Kidney epithelial cell (primary cell): ENCODE data around the gene BCAM. TPM values are rescaled to one million over a fixed set of nuclear protein-coding genes. Genes with fewer than 3 reads are reported as not detected.
"Not testable (repeated sequence)": the region's sequence is repeated elsewhere in the genome, so short reads cannot be mapped to it uniquely, and the experiment has no call there.

Source experiments
- DNase-seq: peaks from one replicate; pipeline ENCODE4 v3.0.0-alpha.2; 2010; ENCODE audit warnings: low read depth
- H3K27me3 ChIP-seq: 2 replicates; pipeline ENCODE4 v1.6.0; 2011; ENCODE audit warnings: low read length; ENCODE audit not compliant: control insufficient read depth, insufficient read depth
- H3K36me3 ChIP-seq: 2 replicates; pipeline ENCODE4 v1.5.1; 2011; ENCODE audit warnings: low read length; ENCODE audit not compliant: control insufficient read depth, insufficient read depth
- H3K4me3 ChIP-seq: 2 replicates; pipeline ENCODE4 v1.5.1; 2011; ENCODE audit warnings: low read depth, mild to moderate bottlenecking, control low read depth, low read length
- total RNA-seq: library from RNA; depleted of rRNA; stranded (reverse); fragments of >200 nt; gene quantifications from 2 replicates; pipeline ENCODE4 v1.2.3, GENCODE V29; 2015
- TF ChIP-seq, protein P1 (sequence below): IDR thresholded peaks from 2 replicates; pipeline ENCODE4 v1.5.1; 2011; ENCODE audit warnings: mild to moderate bottlenecking, moderate library complexity, low read length, control low read depth, inconsistent platforms; ENCODE audit not compliant: insufficient read depth, poor library complexity, severe bottlenecking

The BCAM gene
- total RNA-seq, 1 donor from 2014 or later: 27.6 TPM

DNA sequence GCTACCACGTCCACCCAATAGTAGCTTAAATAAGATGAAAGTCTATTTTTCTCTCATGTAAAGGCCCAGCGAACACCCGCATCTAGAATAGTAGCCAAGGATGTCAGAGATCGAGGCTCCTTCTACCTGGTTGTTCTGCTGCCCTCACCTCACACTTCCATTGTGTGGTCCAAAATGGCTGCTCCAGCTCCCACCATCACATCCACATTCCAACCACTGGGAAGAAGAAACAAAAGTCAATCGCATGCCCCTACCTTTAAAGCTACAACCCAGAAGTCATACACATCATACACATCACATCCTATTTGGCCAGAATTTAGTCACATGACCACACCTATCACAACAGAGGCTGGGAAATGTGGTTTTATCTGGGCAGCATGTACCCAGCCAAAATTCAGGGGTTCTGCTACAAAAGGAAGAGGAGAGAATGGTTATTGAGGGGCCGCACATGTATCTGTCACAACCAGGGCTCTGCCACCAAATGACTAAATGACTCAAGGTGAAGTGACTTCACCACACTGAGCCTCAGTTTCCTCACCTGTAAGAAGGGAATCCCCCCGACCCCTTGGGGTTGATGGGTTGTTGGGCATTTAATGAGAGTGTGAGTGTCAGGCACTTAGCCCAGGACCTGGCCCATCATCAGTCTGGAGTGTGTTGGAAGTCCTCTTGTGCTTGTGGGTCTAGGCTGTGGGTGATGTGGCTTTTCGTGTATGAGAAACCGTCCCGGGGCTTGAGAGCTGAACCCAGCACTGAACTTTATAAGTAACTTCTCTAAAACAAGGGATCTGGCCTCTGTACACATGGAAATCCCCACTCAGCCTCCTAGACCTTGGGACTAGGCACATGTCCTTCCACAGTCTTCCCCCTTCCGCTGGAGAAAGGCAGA is 41.4 kb upstream of the BCAM start:
- TF ChIP-seq, protein P1, sequence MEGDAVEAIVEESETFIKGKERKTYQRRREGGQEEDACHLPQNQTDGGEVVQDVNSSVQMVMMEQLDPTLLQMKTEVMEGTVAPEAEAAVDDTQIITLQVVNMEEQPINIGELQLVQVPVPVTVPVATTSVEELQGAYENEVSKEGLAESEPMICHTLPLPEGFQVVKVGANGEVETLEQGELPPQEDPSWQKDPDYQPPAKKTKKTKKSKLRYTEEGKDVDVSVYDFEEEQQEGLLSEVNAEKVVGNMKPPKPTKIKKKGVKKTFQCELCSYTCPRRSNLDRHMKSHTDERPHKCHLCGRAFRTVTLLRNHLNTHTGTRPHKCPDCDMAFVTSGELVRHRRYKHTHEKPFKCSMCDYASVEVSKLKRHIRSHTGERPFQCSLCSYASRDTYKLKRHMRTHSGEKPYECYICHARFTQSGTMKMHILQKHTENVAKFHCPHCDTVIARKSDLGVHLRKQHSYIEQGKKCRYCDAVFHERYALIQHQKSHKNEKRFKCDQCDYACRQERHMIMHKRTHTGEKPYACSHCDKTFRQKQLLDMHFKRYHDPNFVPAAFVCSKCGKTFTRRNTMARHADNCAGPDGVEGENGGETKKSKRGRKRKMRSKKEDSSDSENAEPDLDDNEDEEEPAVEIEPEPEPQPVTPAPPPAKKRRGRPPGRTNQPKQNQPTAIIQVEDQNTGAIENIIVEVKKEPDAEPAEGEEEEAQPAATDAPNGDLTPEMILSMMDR: no peak
- Histone ChIP-seq H3K27me3 (no peaks in the 10 kb centered on the region), H3K4me3 (no peak overlapping the region), H3K36me3 (no peaks in the 10 kb centered on the region)
- no peak for DNase-seq

DNA sequence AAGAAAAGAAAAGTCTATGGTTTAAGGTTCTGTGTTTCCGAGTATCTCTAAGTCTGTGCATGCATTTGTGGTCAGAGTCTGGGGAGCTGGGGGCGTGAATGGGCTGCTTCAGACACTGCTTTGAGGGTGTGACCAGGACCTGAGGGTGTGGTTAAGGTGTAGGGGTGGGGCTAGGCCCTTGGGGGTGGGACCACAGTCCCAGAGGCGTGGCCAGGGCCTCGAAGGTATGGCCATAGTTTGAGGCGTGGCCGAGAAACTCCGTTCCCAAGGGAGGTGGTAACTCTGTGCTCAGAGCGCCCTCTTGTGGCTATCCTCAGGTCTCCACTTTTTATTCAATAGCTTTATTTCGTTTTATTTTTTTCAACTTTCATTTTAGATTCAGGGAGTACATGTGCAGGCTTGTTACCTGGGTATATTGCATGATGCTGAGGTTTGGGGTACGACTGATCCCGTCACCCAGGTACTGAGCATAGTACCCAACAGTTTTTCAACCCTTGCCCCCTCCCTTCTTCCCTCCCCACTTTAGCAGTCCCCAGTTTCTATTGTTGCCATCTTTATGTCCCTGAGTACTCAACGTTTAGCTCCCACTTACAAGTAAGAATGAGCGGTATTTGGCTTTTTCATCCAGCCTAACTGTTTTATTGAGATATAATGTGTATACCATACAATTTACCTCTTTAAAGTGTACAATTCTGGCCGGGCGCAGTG is 38.2 kb upstream of the BCAM start:
- TF ChIP-seq, protein P1: peak; percentile 77
- Histone ChIP-seq H3K27me3 (no peaks in the 10 kb centered on the region), H3K4me3 (no peak overlapping the region), H3K36me3 (no peaks in the 10 kb centered on the region)
- peak; percentile 77 for DNase-seq

DNA sequence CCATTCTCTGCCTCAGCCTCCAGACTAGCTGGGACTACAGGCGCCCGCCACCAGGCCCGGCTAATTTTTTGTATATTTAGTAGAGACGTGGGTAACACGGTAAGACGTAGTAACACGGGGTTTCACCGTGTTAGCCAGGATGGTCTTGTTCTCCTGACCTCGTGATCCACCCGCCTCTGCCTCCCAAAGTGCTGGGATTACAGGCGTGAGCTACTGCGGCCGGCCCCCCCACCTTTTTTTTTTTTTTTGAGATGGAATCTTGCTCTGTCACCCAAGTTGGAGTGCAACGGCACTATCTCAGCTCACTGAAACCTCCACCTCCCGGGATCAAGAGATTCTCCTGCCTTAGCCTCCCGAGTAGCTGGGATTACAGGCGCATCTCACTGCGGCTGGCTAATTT is 36.8 kb upstream of the BCAM start:
- H3K36me3 ChIP-seq, H3K27me3 ChIP-seq, H3K4me3 ChIP-seq, DNase-seq: not testable (repeated sequence)

DNA sequence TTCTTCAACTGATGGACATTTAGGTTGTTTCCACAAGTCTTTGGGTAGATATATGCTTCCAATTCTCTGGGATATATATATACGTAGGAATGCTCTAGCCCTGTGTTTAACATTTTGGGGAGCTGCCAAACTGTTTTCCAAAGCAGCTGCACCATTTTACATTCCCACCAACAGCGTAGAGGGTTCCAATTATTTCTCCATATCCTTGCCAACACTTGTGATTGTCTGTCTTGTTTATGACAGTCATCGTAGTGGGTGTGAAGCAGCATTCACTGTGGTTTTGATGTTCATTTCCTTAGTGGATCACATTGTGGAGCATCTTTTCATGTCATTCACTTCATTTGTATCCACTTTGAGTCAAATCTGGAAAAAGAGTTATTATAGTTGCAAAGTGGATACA is 35.9 kb upstream of the BCAM start:
- H3K4me3 ChIP-seq: no peak overlapping the region
- no peaks in the 10 kb centered on the region for H3K27me3 ChIP-seq
- DNase-seq: no peak
- TF ChIP-seq, protein P1: no peak
- H3K36me3 ChIP-seq: no peaks in the 10 kb centered on the region

DNA sequence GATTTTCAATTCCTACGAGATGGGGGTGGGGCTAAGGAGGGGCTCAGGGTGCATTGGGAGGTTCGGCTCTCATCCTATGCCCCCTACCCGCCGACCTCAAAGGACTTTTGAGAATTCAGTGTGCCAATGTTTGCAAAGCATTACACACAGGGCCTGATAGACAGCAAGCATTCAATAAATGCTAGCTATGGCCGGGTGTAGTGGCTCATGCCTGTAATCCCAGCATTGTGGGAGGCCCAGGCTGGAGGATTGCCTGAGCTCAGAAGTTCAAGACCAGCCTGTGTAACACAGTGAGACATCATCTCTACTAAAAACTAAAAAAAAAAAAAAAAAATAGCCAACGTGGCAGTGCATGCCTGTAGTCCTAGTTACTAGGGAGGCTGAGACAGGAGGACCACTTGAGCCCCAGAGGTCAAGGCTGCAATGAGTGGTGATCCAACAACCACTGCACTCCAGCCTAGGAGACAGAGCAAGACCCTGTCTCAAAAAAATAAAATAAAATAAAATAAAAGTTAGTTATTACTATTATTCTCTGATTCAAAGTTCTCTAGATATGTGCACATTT is 33.1 kb upstream of the BCAM start:
- no peak for DNase-seq
- H3K4me3 ChIP-seq: no peak overlapping the region
- TF ChIP-seq, protein P1: no peak

DNA sequence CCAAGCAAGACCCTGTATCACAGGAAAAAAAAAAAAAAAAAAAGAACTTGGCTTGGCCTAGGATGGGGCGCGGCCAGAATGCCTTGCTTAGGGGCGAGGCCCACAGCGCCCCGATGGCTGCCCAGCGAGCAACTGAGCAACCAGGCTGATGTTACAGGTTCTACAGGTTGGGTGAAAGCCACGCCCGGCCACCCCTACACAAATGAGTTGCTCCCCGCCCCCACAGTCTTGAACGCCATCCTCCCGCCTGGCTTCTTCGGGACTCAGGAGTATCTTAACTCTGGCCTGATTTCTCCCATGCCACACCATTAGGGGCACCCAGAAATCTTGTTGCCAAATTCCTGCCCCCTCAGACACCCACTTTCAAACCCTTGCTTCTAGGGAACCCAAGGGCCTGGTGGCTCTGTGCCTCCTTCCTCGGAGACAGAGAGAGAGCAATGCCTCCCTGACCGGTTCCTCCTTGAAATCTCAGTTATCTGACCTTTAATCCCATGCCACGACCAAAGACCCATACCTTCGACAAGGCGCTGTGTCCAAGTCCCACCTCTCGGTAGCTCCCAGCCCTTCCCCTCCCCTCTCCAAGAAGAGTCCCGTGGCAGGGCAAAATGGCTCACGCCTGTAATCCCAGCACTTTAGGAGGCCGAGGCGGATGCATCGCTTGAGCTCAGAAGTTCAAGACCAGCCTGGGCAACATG is 32.4 kb upstream of the BCAM start:
- Histone ChIP-seq H3K27me3 (no peaks in the 10 kb centered on the region), H3K36me3 (no peaks in the 10 kb centered on the region), H3K4me3 (no peak overlapping the region)
- no peak for DNase-seq
- TF ChIP-seq, protein P1: no peak

More for the DNA sequence above, 33.1 kb upstream of the BCAM start:
- H3K36me3 ChIP-seq: no peaks in the 10 kb centered on the region
- H3K27me3 ChIP-seq: no peaks in the 10 kb centered on the region
